ENCODE results near the gene ITIH3. TPM values are rescaled to one million over a fixed set of nuclear protein-coding genes. Genes with fewer than 3 reads are reported as not detected.

Gene ITIH3
- total RNA-seq, 1 experiment from 2014 or later: 0.37 TPM

DNA sequence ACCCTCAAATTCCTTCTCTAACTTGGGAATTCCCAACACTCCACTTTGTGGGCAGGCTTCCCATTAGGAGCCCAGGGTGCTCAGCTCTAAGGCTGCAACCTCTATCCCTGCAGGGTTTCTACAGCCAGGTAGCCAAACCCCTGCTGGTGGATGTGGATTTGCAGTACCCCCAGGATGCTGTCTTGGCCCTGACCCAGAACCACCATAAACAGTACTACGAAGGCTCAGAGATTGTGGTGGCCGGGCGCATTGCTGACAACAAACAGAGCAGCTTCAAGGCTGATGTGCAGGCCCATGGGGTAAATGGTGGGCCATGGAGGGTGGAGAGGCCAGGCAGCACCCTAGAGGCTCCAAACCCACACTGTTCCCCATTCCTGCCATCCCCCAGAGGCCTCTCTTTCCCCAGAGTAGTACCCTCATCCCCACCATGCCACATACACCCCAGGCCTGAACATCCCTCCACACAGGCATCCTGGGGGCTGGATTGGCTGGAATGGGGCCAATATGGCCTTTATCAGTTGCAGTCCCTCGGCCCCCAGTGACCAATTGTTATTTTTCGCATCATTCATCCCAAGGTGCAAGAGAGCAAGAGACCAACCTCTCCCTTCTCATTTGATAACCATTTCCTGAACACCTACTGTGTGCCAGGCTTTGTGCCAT, 9.5 kb upstream of the ITIH3 start (continued):
- TF ChIP-seq, protein P1, sequence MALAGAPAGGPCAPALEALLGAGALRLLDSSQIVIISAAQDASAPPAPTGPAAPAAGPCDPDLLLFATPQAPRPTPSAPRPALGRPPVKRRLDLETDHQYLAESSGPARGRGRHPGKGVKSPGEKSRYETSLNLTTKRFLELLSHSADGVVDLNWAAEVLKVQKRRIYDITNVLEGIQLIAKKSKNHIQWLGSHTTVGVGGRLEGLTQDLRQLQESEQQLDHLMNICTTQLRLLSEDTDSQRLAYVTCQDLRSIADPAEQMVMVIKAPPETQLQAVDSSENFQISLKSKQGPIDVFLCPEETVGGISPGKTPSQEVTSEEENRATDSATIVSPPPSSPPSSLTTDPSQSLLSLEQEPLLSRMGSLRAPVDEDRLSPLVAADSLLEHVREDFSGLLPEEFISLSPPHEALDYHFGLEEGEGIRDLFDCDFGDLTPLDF (CRISPR knock-in tag; IDR thresholded peaks at IDR 0.05): no peak
- TF ChIP-seq IRF2 (CRISPR knock-in tag; IDR thresholded peaks at IDR 0.05; ENCODE audit: borderline replicate concordance, low read depth): no peak
- TF ChIP-seq, protein P2, sequence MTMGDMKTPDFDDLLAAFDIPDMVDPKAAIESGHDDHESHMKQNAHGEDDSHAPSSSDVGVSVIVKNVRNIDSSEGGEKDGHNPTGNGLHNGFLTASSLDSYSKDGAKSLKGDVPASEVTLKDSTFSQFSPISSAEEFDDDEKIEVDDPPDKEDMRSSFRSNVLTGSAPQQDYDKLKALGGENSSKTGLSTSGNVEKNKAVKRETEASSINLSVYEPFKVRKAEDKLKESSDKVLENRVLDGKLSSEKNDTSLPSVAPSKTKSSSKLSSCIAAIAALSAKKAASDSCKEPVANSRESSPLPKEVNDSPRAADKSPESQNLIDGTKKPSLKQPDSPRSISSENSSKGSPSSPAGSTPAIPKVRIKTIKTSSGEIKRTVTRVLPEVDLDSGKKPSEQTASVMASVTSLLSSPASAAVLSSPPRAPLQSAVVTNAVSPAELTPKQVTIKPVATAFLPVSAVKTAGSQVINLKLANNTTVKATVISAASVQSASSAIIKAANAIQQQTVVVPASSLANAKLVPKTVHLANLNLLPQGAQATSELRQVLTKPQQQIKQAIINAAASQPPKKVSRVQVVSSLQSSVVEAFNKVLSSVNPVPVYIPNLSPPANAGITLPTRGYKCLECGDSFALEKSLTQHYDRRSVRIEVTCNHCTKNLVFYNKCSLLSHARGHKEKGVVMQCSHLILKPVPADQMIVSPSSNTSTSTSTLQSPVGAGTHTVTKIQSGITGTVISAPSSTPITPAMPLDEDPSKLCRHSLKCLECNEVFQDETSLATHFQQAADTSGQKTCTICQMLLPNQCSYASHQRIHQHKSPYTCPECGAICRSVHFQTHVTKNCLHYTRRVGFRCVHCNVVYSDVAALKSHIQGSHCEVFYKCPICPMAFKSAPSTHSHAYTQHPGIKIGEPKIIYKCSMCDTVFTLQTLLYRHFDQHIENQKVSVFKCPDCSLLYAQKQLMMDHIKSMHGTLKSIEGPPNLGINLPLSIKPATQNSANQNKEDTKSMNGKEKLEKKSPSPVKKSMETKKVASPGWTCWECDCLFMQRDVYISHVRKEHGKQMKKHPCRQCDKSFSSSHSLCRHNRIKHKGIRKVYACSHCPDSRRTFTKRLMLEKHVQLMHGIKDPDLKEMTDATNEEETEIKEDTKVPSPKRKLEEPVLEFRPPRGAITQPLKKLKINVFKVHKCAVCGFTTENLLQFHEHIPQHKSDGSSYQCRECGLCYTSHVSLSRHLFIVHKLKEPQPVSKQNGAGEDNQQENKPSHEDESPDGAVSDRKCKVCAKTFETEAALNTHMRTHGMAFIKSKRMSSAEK (CRISPR knock-in tag; IDR thresholded peaks at IDR 0.05; ENCODE audit: borderline replicate concordance): no peak

DNA sequence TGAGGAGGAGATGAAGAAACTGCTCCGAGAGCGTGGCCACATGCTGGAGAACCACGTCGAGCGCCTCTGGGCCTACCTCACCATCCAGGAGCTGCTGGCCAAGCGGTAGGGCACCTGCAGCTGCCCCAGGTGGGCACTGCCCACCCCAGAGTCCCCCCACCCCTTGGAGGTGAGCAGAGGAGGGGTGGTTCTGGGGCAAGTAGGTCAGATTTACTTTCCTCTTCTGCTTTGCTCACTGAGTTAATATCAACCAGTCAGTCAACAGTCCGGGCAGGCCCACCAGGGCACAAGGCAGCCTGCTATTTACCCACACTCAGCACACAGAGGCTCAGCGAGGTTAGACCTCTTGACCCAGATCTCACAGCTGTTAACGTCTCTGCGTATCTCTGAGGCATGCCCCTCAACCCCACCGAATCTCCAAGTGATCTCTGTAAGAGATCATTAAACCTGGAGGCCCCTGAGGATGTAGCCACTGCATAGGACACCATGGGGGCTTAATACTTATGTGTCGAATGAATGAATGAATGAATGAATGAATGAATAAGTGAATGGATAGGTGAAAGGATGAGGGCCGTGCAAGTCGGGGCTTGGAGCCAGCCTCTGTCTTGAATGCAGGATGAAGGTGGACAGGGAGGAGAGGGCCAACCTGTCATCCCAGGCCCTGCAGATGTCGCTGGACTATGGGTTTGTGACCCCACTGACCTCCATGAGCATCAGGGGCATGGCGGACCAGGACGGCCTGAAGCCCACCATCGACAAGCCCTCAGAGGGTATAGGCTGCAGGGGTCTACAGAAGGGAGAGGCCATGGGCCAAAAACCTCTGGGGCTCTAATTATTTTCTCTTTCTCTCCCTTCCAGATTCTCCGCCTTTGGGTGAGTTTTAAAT, 8.0 kb upstream of the ITIH3 start:
- TF ChIP-seq ZNF121 (CRISPR knock-in tag; IDR thresholded peaks at IDR 0.05) (no peak), GRHL2 (CRISPR knock-in tag; IDR thresholded peaks at IDR 0.05; ENCODE audit: insufficient replicate concordance, severe bottlenecking) (no peak), NFYB (CRISPR knock-in tag; conservative IDR thresholded peaks at IDR 0.05; ENCODE audit: low read depth) (no peak), FOXP1 (CRISPR knock-in tag; IDR thresholded peaks at IDR 0.05; ENCODE audit: borderline replicate concordance) (no peak), NFE2L1 (CRISPR knock-in tag; IDR thresholded peaks at IDR 0.05) (no peak), EMX1 (CRISPR knock-in tag; IDR thresholded peaks at IDR 0.05) (no peak), ZNF317 (CRISPR knock-in tag; IDR thresholded peaks at IDR 0.05; ENCODE audit: borderline replicate concordance, low read depth) (no peak), ZNF219 (CRISPR knock-in tag; IDR thresholded peaks at IDR 0.05; ENCODE audit: borderline replicate concordance) (no peak)
- TF ChIP-seq, protein P3, sequence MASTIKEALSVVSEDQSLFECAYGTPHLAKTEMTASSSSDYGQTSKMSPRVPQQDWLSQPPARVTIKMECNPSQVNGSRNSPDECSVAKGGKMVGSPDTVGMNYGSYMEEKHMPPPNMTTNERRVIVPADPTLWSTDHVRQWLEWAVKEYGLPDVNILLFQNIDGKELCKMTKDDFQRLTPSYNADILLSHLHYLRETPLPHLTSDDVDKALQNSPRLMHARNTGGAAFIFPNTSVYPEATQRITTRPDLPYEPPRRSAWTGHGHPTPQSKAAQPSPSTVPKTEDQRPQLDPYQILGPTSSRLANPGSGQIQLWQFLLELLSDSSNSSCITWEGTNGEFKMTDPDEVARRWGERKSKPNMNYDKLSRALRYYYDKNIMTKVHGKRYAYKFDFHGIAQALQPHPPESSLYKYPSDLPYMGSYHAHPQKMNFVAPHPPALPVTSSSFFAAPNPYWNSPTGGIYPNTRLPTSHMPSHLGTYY (CRISPR knock-in tag; IDR thresholded peaks at IDR 0.05): no peak
- TF ChIP-seq, protein P4, sequence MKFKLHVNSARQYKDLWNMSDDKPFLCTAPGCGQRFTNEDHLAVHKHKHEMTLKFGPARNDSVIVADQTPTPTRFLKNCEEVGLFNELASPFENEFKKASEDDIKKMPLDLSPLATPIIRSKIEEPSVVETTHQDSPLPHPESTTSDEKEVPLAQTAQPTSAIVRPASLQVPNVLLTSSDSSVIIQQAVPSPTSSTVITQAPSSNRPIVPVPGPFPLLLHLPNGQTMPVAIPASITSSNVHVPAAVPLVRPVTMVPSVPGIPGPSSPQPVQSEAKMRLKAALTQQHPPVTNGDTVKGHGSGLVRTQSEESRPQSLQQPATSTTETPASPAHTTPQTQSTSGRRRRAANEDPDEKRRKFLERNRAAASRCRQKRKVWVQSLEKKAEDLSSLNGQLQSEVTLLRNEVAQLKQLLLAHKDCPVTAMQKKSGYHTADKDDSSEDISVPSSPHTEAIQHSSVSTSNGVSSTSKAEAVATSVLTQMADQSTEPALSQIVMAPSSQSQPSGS (CRISPR knock-in tag; IDR thresholded peaks at IDR 0.05; ENCODE audit: borderline replicate concordance, low read depth): no peak
- TF ChIP-seq, protein P5, sequence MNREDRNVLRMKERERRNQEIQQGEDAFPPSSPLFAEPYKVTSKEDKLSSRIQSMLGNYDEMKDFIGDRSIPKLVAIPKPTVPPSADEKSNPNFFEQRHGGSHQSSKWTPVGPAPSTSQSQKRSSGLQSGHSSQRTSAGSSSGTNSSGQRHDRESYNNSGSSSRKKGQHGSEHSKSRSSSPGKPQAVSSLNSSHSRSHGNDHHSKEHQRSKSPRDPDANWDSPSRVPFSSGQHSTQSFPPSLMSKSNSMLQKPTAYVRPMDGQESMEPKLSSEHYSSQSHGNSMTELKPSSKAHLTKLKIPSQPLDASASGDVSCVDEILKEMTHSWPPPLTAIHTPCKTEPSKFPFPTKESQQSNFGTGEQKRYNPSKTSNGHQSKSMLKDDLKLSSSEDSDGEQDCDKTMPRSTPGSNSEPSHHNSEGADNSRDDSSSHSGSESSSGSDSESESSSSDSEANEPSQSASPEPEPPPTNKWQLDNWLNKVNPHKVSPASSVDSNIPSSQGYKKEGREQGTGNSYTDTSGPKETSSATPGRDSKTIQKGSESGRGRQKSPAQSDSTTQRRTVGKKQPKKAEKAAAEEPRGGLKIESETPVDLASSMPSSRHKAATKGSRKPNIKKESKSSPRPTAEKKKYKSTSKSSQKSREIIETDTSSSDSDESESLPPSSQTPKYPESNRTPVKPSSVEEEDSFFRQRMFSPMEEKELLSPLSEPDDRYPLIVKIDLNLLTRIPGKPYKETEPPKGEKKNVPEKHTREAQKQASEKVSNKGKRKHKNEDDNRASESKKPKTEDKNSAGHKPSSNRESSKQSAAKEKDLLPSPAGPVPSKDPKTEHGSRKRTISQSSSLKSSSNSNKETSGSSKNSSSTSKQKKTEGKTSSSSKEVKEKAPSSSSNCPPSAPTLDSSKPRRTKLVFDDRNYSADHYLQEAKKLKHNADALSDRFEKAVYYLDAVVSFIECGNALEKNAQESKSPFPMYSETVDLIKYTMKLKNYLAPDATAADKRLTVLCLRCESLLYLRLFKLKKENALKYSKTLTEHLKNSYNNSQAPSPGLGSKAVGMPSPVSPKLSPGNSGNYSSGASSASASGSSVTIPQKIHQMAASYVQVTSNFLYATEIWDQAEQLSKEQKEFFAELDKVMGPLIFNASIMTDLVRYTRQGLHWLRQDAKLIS (CRISPR knock-in tag; IDR thresholded peaks at IDR 0.05; ENCODE audit: borderline replicate concordance): no peak
- TF ChIP-seq, protein P6, sequence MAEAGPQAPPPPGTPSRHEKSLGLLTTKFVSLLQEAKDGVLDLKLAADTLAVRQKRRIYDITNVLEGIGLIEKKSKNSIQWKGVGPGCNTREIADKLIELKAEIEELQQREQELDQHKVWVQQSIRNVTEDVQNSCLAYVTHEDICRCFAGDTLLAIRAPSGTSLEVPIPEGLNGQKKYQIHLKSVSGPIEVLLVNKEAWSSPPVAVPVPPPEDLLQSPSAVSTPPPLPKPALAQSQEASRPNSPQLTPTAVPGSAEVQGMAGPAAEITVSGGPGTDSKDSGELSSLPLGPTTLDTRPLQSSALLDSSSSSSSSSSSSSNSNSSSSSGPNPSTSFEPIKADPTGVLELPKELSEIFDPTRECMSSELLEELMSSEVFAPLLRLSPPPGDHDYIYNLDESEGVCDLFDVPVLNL (CRISPR knock-in tag; IDR thresholded peaks at IDR 0.05; ENCODE audit: borderline replicate concordance, low read depth): no peak
- TF ChIP-seq, protein P7, sequence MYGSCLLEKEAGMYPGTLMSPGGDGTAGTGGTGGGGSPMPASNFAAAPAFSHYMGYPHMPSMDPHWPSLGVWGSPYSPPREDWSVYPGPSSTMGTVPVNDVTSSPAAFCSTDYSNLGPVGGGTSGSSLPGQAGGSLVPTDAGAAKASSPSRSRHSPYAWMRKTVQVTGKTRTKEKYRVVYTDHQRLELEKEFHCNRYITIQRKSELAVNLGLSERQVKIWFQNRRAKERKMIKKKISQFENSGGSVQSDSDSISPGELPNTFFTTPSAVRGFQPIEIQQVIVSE (CRISPR knock-in tag; IDR thresholded peaks at IDR 0.05; ENCODE audit: borderline replicate concordance): no peak
- TF ChIP-seq, protein P8, sequence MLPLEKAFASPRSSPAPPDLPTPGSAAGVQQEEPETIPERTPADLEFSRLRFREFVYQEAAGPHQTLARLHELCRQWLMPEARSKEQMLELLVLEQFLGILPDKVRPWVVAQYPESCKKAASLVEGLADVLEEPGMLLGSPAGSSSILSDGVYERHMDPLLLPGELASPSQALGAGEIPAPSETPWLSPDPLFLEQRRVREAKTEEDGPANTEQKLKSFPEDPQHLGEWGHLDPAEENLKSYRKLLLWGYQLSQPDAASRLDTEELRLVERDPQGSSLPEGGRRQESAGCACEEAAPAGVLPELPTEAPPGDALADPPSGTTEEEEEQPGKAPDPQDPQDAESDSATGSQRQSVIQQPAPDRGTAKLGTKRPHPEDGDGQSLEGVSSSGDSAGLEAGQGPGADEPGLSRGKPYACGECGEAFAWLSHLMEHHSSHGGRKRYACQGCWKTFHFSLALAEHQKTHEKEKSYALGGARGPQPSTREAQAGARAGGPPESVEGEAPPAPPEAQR (CRISPR knock-in tag; IDR thresholded peaks at IDR 0.05): no peak
- ChIA-PET CTCF (interaction anchor here (1.9 to 5.4 kb wide), 2 partner anchors 13 to 34 kb away, joined by 7 to 41 read pairs; no protein-coding TSS in a partner anchor), POLR2A (no interaction called here)
- ATAC-seq (no peak), DNase-seq (ENCODE audit: low spot score) (no peak)
- Mint-ChIP-seq H3K27me3 (ENCODE audit: low read depth) (no peaks in the 10 kb centered on the region), H3K9me3 (no peaks in the 10 kb centered on the region), H3K4me1 (peaks cover 13% of the 10 kb centered on the region), H3K27ac (no peak overlapping the region), H3K4me3 (no peak overlapping the region), H3K36me3 (no peaks in the 10 kb centered on the region)

All from WTC11 (cell line).